GM10847 (cell line): ENCODE data around the gene EFCAB10.

Experiments
- POLR2A ChIP-seq: IDR thresholded peaks from 2 replicates; pipeline ENCODE4 v1.6.1; 2011; ENCODE audit not compliant: insufficient read length; ENCODE audit errors: extremely low read depth

Gene EFCAB10

GRCh38 chr7:105578496-105578895 is 2.8 kb downstream of the EFCAB10 start:
- TF ChIP-seq POLR2A, result no peak

- TF ChIP-seq POLR2A, result no peak
Observed at GRCh38 chr7:105577251-105577650, 4.0 kb downstream of the EFCAB10 start.

GRCh38 chr7:105571891-105572290 is 9.4 kb downstream of the EFCAB10 start:
- no peak for TF ChIP-seq POLR2A

- no peak for TF ChIP-seq POLR2A
Observed at GRCh38 chr7:105567821-105568220, 13.5 kb downstream of the EFCAB10 start.

GRCh38 chr7:105567024-105567423 is 14.3 kb downstream of the EFCAB10 start:
- no peak for TF ChIP-seq POLR2A

- TF ChIP-seq POLR2A, result no peak
Observed at GRCh38 chr7:105565190-105565589, 16.1 kb downstream of the EFCAB10 start.

GRCh38 chr7:105559926-105560325 is 21.4 kb downstream of the EFCAB10 start:
- no peak for TF ChIP-seq POLR2A

GRCh38 chr7:105538339-105538738 is 43.0 kb downstream of the EFCAB10 start:
- TF ChIP-seq POLR2A, result no peak

GRCh38 chr7:105532709-105533460 is 48.4 kb downstream of the EFCAB10 start:
- TF ChIP-seq POLR2A, result no peak

- TF ChIP-seq POLR2A, result peak; percentile 98
Observed at GRCh38 chr7:105531792-105532671, 49.3 kb downstream of the EFCAB10 start, which contains the start of gene RINT1. TSS of gene RINT1 (plus strand) at chr7:105532201. CDS start at chr7:105532316, 115 bp downstream.

- TF ChIP-seq POLR2A, result no peak
Observed at GRCh38 chr7:105530546-105530945, 50.7 kb downstream of the EFCAB10 start.

- TF ChIP-seq POLR2A, result no peak
Observed at GRCh38 chr7:105530126-105530525, 51.2 kb downstream of the EFCAB10 start.

- no peak for TF ChIP-seq POLR2A
Observed at GRCh38 chr7:105524840-105525239, 56.5 kb downstream of the EFCAB10 start.

GRCh38 chr7:105521717-105522463 is 59.4 kb downstream of the EFCAB10 start, which contains the start of gene PUS7:
TSS of gene PUS7 (minus strand) at chr7:105522271. CDS start at chr7:105508512, 13,759 bp downstream.
- TF ChIP-seq POLR2A, result peak; percentile 66

- TF ChIP-seq POLR2A, result no peak
Observed at GRCh38 chr7:105521027-105521716, 60.1 kb downstream of the EFCAB10 start.
